ENCODE results near the gene CTAGE15. TPM values are rescaled to one million over a fixed set of nuclear protein-coding genes. Genes with fewer than 3 reads are reported as not detected.
"Not testable (repeated sequence)": the region's sequence is repeated elsewhere in the genome, so short reads cannot be mapped to it uniquely, and the experiment has no call there.

The CTAGE15 gene, protein sequence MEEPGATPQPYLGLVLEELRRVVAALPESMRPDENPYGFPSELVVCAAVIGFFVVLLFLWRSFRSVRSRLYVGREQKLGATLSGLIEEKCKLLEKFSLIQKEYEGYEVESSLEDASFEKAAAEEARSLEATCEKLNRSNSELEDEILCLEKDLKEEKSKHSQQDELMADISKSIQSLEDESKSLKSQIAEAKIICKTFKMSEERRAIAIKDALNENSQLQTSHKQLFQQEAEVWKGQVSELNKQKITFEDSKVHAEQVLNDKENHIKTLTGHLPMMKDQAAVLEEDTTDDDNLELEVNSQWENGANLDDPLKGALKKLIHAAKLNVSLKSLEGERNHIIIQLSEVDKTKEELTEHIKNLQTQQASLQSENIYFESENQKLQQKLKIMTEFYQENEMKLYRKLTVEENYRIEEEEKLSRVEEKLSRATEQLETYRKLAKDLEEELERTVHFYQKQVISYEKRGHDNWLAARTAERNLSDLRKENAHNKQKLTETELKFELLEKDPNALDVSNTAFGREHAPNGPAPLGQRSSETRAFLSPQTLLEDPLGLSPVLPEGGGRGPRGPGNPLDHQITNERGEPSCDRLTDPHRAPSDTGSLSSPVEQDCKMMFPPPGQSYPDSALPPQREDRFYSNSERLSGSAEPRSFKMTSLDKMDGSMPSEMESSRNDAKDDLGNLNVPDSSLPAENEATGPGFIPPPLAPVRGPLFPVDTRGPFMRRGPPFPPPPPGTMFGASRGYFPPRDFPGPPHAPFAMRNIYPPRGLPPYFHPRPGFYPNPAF
- total RNA-seq: 1 to 10 TPM in 2 of 4 donors, not detected in 2; 1.4 to 2.3 TPM

DNA sequence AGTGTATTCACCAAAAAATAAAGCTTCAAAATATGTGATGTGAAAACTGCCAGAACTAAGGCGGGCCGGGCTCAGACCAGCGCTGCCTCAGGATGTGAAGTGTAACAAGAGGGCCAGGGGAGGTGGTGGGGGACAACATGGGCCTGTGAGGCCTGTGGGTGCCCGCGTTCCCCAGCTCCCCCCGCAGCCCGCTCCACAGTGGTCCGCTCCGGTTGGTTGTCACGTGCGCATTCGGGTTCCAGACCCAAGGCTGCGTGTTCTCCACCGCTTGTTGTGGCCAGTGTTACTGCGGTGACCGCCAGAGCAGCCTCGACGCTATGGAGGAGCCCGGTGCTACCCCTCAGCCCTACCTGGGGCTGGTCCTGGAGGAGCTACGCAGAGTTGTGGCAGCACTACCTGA, at the start of gene CTAGE15:
Gene CTAGE15, plus strand, starts transcription at position 301 of the 400 bp plus-strand sequence. Its CDS starts 17 bp downstream, at position 318.
- H3K27ac ChIP-seq; intact Hi-C loops (cut with DNase I); H3K36me3 ChIP-seq; H3K9me3 ChIP-seq; H3K27me3 ChIP-seq; H3K4me3 ChIP-seq; H3K4me1 ChIP-seq; DNase-seq: not testable (repeated sequence)
- WGBS, 2 donors: no CpG with 5 or more reads among the region's 20 CpGs

DNA sequence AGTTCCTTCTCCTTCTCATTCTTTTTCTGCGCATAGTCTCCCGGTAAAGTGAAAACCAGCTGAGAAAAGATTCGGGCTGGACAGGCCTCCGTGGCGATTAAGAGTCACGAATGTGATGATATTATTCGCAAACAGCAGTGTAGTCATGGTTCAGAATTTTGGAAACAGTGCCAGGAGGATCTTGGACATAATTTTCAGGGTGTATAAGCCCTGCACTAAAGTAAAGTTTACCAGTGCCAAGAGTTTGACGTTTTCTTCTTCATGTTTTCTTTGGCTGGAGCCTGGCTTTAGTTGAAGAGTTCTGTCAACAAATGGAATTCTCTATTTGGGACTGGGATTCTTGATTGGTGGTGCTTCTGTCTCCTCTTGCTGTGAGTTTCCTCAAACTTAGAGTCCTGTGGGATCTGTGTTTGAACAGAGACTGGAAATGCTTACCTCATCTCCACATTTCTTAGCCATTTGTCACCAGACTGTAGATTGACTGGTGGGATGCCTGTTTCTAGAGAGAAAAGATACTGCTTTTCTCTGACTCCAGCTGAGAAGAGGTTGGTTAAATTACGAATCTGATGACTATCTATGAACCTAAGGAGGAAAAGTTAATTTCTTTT, 49.2 kb upstream of the CTAGE15 start:
- not testable (repeated sequence) for H3K36me3 ChIP-seq
- WGBS, 2 donors: no CpG with 5 or more reads among the region's 9 CpGs

DNA sequence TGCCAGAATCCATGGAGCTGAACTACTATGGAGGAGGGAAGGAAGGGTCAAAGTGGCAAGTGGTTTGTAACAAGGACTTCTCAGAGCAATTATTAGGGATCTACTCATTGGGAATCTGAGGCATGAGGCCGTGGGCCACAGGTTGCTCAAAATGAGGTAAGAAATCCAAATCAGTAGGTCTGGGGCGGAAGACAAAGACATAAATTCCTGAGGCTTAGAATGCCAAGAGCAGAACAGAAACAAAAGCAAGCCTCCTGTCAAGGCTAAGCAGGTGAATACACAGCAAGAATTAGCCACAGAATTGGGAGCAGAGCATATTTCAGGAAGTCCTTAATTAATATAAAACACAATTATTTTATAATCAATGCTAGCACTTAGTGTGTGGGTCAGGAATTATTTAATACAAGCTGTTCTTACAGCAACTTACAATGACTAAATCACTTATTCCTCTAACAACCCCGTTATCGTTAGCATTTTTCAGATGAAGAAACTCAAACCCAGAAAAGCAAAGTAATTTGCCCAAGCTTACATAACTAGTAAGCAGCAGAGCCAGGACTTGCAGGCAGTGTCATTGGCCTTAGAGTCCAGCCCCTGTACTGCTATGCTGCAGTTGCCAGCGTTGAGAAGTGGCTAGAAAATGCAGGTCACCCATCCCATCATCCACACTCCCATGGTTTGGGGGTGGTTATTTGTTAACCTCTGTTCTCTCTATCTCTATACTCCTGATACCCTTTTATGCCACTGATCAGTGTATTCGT, 40.3 kb upstream of the CTAGE15 start:
- DNase-seq; H3K4me3 ChIP-seq; H3K27me3 ChIP-seq; H3K36me3 ChIP-seq; intact Hi-C loops (cut with DNase I); H3K9me3 ChIP-seq; H3K4me1 ChIP-seq; H3K27ac ChIP-seq: not testable (repeated sequence)
- WGBS, 2 donors: 81% methylated on average over 3 of the region's 6 CpGs; no CpG with 5 or more reads in 1 of the 2 donors

More for the DNA sequence above, 49.2 kb upstream of the CTAGE15 start:
- H3K4me1 ChIP-seq: peaks cover 0 to 18% (median 2%) of the 10 kb centered on the region in 3 donors
- H3K27ac ChIP-seq; intact Hi-C loops (cut with DNase I); H3K4me3 ChIP-seq; H3K9me3 ChIP-seq; DNase-seq; H3K27me3 ChIP-seq: not testable (repeated sequence)

DNA sequence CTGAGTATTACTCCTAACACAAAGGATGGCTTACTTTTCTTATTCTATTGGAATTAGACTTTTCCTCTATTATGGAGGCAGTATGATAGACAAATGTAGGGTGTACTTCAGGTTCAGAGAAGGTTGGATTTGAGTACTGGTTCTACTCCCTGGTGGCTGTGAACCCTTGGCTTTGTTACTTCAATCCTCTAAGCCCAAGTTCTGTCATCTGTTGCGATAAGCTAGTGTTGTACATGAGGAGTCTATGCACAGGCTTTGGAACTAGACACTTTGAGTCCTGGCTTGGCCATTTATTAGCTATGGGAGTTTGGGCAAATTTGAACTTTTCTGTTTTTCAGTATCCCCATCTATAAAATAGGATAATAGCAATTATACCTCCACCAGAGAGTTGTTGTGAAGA, 39.7 kb upstream of the CTAGE15 start:
- H3K4me1 ChIP-seq; H3K27me3 ChIP-seq; DNase-seq; H3K27ac ChIP-seq; H3K36me3 ChIP-seq; H3K9me3 ChIP-seq; H3K4me3 ChIP-seq; intact Hi-C loops (cut with DNase I): not testable (repeated sequence)
- WGBS, 2 donors: no CpG with 5 or more reads among the region's 1 CpG

DNA sequence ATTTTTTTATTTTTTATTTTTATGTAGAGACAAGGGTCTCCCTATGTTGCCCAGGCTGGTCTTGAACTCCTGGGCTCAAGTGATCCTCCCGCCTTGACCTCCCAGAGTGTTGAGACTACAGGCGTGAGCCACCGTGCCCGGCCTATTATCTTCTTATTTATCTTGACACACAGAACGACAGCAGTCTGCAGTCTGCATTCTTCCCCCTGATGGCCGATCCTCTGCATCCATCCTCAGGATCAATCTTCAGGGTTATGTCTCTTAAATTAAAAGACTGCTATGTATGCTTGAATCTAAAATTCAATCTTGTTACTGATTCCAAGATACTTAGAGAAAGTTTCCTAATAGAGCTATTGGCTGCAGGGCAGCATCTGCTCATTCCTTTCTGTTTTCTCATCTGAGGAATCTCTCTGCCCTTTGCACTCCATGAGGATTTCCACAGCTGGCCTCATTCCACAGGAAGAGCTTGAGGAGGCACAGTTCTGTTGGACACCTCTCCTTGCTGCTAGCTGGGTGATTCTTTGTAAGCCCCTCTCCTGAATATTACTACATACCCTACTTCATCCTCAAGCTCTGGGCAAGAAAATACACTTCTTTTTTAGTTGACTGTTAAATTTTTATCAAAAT, 38.3 kb upstream of the CTAGE15 start:
- DNase-seq; H3K27ac ChIP-seq; H3K9me3 ChIP-seq; H3K4me3 ChIP-seq; H3K36me3 ChIP-seq; H3K27me3 ChIP-seq; H3K4me1 ChIP-seq; intact Hi-C loops (cut with DNase I): not testable (repeated sequence)
- WGBS, 2 donors: no CpG with 5 or more reads among the region's 6 CpGs

DNA sequence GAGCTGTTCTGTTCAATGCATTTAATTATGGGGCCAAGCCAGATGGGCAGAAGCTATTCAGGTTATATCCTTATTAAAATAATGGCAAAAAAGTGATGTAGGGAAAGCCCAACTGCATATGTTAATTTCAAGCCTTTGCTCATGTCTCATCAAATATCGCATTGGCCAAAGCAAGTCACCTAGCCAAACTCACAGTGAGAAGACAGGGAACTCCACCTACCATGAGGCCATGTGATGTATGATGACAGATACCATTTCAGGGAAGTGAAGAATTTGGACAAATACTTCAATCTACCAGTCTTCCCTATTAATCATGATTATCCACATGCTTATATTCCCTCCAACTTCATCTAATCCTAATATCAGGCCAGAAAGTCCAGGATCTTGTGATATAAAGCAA, 35.2 kb upstream of the CTAGE15 start:
- no CpG with 5 or more reads among the region's 1 CpG for WGBS, 2 donors
- intact Hi-C loops (cut with DNase I); H3K9me3 ChIP-seq; H3K27me3 ChIP-seq; DNase-seq; H3K27ac ChIP-seq; H3K4me1 ChIP-seq; H3K4me3 ChIP-seq; H3K36me3 ChIP-seq: not testable (repeated sequence)

DNA sequence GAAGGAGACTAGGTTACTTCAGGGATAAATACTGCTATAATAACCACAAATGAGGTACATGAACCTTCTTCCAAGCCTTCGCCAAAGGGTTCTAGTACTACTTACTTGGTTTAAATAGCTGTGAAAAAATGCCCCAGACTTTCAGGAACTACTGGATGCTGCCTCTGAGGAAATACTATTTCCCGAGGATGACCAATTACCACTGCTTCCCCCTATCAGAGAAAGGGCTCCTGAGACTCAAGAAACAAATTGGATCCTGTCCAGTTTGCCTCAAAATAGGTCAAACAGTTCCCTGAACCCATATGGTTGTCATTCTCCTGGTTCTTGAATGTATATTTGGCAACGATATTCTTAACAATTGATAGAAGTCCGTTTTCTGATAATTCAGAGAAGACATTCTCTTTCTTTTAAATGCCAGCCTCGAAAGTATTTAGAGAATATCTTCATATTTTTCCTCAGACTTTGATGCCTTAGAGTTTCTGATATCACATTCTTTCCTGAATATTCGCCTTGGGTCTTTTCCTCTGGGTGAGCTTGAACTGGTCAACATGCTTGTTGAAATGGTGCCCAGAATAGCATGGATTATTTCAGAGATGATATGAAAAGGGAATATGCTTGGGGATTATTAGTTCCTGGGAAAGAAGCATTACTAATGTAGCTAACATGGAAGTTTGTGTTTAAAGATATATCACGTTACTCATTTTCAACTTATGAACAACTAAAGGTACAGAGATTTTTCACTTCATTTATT, 28.1 kb upstream of the CTAGE15 start:
- DNase-seq; H3K9me3 ChIP-seq; H3K4me1 ChIP-seq; H3K36me3 ChIP-seq; H3K4me3 ChIP-seq; intact Hi-C loops (cut with DNase I); H3K27ac ChIP-seq; H3K27me3 ChIP-seq: not testable (repeated sequence)
- WGBS, 2 donors: no CpG with 5 or more reads among the region's 7 CpGs

DNA sequence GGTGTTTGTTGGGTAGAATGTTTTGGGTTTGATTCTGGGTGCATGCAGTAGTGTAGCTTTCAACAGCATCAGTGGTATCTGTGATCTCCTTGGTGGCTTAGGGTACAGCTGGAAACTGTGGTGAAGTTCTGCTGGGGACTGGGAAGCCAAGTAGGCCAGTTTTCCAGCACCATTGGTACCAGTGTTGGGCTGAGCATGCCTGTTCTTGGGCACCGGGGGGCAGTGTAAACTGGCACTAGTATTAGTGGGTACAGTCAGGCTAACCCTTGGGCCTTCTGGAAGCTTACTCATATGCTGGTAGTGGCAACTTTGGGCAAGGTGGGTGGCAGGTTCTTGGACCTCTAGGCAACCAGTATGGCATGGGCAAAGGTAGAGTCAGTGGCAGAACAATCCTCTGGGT, 15.6 kb upstream of the CTAGE15 start:
- H3K4me1 ChIP-seq; DNase-seq; H3K36me3 ChIP-seq; intact Hi-C loops (cut with DNase I); H3K9me3 ChIP-seq; H3K4me3 ChIP-seq; H3K27me3 ChIP-seq; H3K27ac ChIP-seq: not testable (repeated sequence)
- WGBS, 2 donors: no CpG with 5 or more reads among the region's 1 CpG

DNA sequence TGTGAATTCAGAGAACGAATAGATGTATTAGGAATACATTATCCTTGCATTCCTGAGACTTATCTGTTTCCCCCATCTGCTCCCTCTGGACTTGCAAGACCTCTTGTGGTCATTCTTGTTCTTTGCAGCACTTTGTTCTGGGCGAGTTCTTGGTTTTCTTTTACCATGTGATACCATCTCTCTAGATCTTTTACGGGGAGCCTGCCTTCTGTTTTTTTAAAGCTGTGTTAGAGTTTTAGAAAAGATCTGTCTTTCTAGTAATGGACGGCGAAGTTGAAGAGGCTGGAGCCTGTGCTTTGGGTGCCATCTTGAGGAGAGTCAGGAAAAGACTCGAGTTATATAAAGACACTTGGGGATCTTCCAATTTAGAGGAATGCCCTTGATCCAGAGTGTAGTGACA, 8.3 kb upstream of the CTAGE15 start:
- H3K4me3 ChIP-seq; H3K4me1 ChIP-seq; intact Hi-C loops (cut with DNase I); H3K36me3 ChIP-seq; DNase-seq; H3K27me3 ChIP-seq; H3K9me3 ChIP-seq; H3K27ac ChIP-seq: not testable (repeated sequence)
- WGBS, 2 donors: 0 to 8% methylated on average over 2 to 3 of the region's 6 CpGs

DNA sequence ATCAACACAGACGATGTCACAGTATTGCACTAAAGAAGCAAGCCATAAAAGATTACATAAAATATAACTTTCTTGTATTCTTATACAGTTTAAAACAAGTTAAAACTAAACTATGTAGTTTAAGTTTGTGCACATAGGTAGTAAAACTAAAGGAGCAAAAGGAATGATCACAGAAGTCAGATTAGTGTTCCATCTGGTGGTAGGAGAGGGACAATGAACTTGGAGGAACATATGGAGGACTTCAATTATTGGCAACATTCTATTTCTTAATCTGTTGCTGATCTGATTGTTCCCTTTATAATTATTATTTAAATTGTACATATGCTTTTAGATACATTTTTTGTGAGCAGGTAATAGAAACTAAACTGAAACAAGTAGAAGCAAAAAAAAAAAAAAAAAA, 5.6 kb upstream of the CTAGE15 start:
- H3K4me3 ChIP-seq; H3K9me3 ChIP-seq; H3K36me3 ChIP-seq; H3K4me1 ChIP-seq; DNase-seq; H3K27me3 ChIP-seq; intact Hi-C loops (cut with DNase I); H3K27ac ChIP-seq: not testable (repeated sequence)
- no CpG with 5 or more reads among the region's 1 CpG for whole genome bisulfite sequencing, 2 donors

DNA sequence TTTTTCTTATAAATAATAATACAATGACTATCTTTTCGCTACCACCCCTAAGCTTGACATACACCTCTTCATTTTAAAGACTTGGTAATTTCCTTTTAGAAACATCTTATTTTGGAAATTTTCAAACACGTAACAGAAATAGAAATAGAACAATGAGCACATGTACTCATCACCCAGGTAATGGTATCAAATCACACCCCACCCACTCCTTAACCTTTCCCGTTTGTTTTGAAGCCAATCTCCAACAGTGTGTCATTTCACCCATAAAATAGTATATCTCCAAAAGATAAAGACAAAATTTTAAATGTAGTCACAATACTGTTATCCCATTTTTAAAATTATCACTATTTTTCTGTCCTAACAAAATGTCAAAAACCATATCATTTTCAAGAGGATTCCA, 16.6 kb downstream of the CTAGE15 start:
- intact Hi-C loops (cut with DNase I); DNase-seq; H3K36me3 ChIP-seq; H3K4me3 ChIP-seq; H3K27me3 ChIP-seq; H3K4me1 ChIP-seq; H3K27ac ChIP-seq; H3K9me3 ChIP-seq: not testable (repeated sequence)
- 73% methylated on average over 2 of the region's 3 CpGs; no CpG with 5 or more reads in 1 of the 2 donors for WGBS, 2 donors

DNA sequence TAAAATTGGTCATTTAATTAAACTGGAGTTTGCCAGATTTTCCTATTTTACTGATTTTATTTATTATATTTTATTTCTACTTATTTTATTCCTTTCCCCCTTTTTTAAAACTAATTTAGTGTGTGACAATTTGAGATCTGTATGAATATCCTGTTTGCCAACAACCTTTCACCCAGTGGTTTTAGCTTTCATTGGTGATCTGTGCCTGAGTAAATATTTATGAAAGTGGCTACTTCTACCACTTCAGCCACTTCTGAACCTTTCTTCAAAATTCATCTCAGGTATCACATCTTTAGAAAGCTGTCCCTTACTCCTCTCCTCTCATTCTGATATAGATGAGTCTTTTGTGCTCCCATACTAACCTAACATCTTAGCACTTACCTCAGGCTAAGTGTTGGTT, 18.3 kb downstream of the CTAGE15 start:
- H3K4me3 ChIP-seq; intact Hi-C loops (cut with DNase I); DNase-seq; H3K4me1 ChIP-seq; H3K27me3 ChIP-seq; H3K27ac ChIP-seq; H3K36me3 ChIP-seq; H3K9me3 ChIP-seq: not testable (repeated sequence)
